ENCODE measurements around the gene LMF1. TPM values are rescaled to one million over a fixed set of nuclear protein-coding genes. Genes with fewer than 3 reads are reported as not detected.

Gene LMF1
- total and polyA plus RNA-seq, 2 donors, result 9.8 to 16.8 TPM

- Histone ChIP-seq H3K27ac (ENCODE audit: low read depth) (no peak overlapping the region), H3K36me3 (ENCODE audit: insufficient read depth) (no peaks in the 10 kb centered on the region), H3K4me1 (ENCODE audit: insufficient read depth) (no peaks in the 10 kb centered on the region), H3K4me3 (ENCODE audit: low read depth, low read length) (no peak overlapping the region)
- 81% methylated on average over 32 of the region's 32 CpGs for WGBS
- DNase-seq (ENCODE audit: extremely low spot score), result no peak
Measured at GRCh38 chr16:901715-902601, 68.8 kb downstream of the LMF1 start.

GRCh38 chr16:901149-901548, 69.6 kb downstream of the LMF1 start:
- Histone ChIP-seq H3K4me1 (ENCODE audit: insufficient read depth) (no peaks in the 10 kb centered on the region), H3K36me3 (ENCODE audit: insufficient read depth) (no peaks in the 10 kb centered on the region), H3K27ac (ENCODE audit: low read depth) (no peak overlapping the region), H3K4me3 (ENCODE audit: low read depth, low read length) (no peak overlapping the region)
- 78% methylated on average over 11 of the region's 11 CpGs for WGBS
- DNase-seq (ENCODE audit: extremely low spot score), result no peak

- Histone ChIP-seq H3K4me3 (ENCODE audit: low read depth, low read length) (no peak overlapping the region), H3K36me3 (ENCODE audit: insufficient read depth) (no peaks in the 10 kb centered on the region), H3K4me1 (ENCODE audit: insufficient read depth) (no peaks in the 10 kb centered on the region), H3K27ac (ENCODE audit: low read depth) (no peak overlapping the region)
- 97% methylated on average over 7 of the region's 7 CpGs for WGBS
- DNase-seq (ENCODE audit: extremely low spot score), result no peak
Measured at GRCh38 chr16:900211-900610, 70.6 kb downstream of the LMF1 start.

- no peak for DNase-seq (ENCODE audit: extremely low spot score)
- H3K27ac ChIP-seq (ENCODE audit: low read depth), result no peak overlapping the region
- H3K4me1 ChIP-seq (ENCODE audit: insufficient read depth), result no peaks in the 10 kb centered on the region
- H3K4me3 ChIP-seq (ENCODE audit: low read depth, low read length), result no peak overlapping the region
- H3K36me3 ChIP-seq (ENCODE audit: insufficient read depth), result no peaks in the 10 kb centered on the region
- 83% methylated on average over 24 of the region's 24 CpGs for WGBS
Measured at GRCh38 chr16:899683-900060, 71.1 kb downstream of the LMF1 start.

GRCh38 chr16:898761-899682, 71.8 kb downstream of the LMF1 start:
- Histone ChIP-seq H3K4me1 (ENCODE audit: insufficient read depth) (no peaks in the 10 kb centered on the region), H3K36me3 (ENCODE audit: insufficient read depth) (no peaks in the 10 kb centered on the region), H3K27ac (ENCODE audit: low read depth) (no peak overlapping the region), H3K4me3 (ENCODE audit: low read depth, low read length) (no peak overlapping the region)
- no peak for DNase-seq (ENCODE audit: extremely low spot score)
- 87% methylated on average over 39 of the region's 39 CpGs for WGBS

GRCh38 chr16:898216-898615, 72.6 kb downstream of the LMF1 start:
- Histone ChIP-seq H3K4me1 (ENCODE audit: insufficient read depth) (no peaks in the 10 kb centered on the region), H3K36me3 (ENCODE audit: insufficient read depth) (no peaks in the 10 kb centered on the region), H3K4me3 (ENCODE audit: low read depth, low read length) (no peak overlapping the region), H3K27ac (ENCODE audit: low read depth) (no peak overlapping the region)
- WGBS, result 89% methylated on average over 11 of the region's 11 CpGs
- no peak for DNase-seq (ENCODE audit: extremely low spot score)

GRCh38 chr16:897701-898100, 73.1 kb downstream of the LMF1 start:
- Histone ChIP-seq H3K4me1 (ENCODE audit: insufficient read depth) (no peaks in the 10 kb centered on the region), H3K4me3 (ENCODE audit: low read depth, low read length) (no peak overlapping the region), H3K27ac (ENCODE audit: low read depth) (no peak overlapping the region), H3K36me3 (ENCODE audit: insufficient read depth) (no peaks in the 10 kb centered on the region)
- no peak for DNase-seq (ENCODE audit: extremely low spot score)
- 87% methylated on average over 14 of the region's 14 CpGs for WGBS

- Histone ChIP-seq H3K4me3 (ENCODE audit: low read depth, low read length) (no peak overlapping the region), H3K36me3 (ENCODE audit: insufficient read depth) (no peaks in the 10 kb centered on the region), H3K27ac (ENCODE audit: low read depth) (no peak overlapping the region), H3K4me1 (ENCODE audit: insufficient read depth) (no peaks in the 10 kb centered on the region)
- 84% methylated on average over 18 of the region's 18 CpGs for WGBS
- no peak for DNase-seq (ENCODE audit: extremely low spot score)
Measured at GRCh38 chr16:897200-897543, 73.6 kb downstream of the LMF1 start.

GRCh38 chr16:896261-897199, 74.3 kb downstream of the LMF1 start:
- Histone ChIP-seq H3K4me3 (ENCODE audit: low read depth, low read length) (no peak overlapping the region), H3K36me3 (ENCODE audit: insufficient read depth) (no peaks in the 10 kb centered on the region), H3K4me1 (ENCODE audit: insufficient read depth) (no peaks in the 10 kb centered on the region), H3K27ac (ENCODE audit: low read depth) (no peak overlapping the region)
- 86% methylated on average over 33 of the region's 33 CpGs for WGBS
- DNase-seq (ENCODE audit: extremely low spot score), result no peak

GRCh38 chr16:895371-895770, 75.4 kb downstream of the LMF1 start:
- DNase-seq (ENCODE audit: extremely low spot score), result no peak
- Histone ChIP-seq H3K36me3 (ENCODE audit: insufficient read depth) (no peaks in the 10 kb centered on the region), H3K4me1 (ENCODE audit: insufficient read depth) (no peaks in the 10 kb centered on the region), H3K27ac (ENCODE audit: low read depth) (no peak overlapping the region), H3K4me3 (ENCODE audit: low read depth, low read length) (no peak overlapping the region)
- 73% methylated on average over 24 of the region's 24 CpGs for WGBS

GRCh38 chr16:894841-895240, 75.9 kb downstream of the LMF1 start:
- no peak for DNase-seq (ENCODE audit: extremely low spot score)
- no peak overlapping the region for H3K27ac ChIP-seq (ENCODE audit: low read depth)
- H3K36me3 ChIP-seq (ENCODE audit: insufficient read depth), result no peaks in the 10 kb centered on the region
- WGBS, result 88% methylated on average over 24 of the region's 24 CpGs
- H3K4me1 ChIP-seq (ENCODE audit: insufficient read depth), result no peaks in the 10 kb centered on the region
- no peak overlapping the region for H3K4me3 ChIP-seq (ENCODE audit: low read depth, low read length)

- H3K36me3 ChIP-seq (ENCODE audit: insufficient read depth), result no peaks in the 10 kb centered on the region
- no peak overlapping the region for H3K27ac ChIP-seq (ENCODE audit: low read depth)
- no peak overlapping the region for H3K4me3 ChIP-seq (ENCODE audit: low read depth, low read length)
- H3K4me1 ChIP-seq (ENCODE audit: insufficient read depth), result no peaks in the 10 kb centered on the region
- 84% methylated on average over 27 of the region's 27 CpGs for WGBS
- DNase-seq (ENCODE audit: extremely low spot score), result no peak
Measured at GRCh38 chr16:894136-894535, 76.6 kb downstream of the LMF1 start.

GRCh38 chr16:893360-893759, 77.4 kb downstream of the LMF1 start:
- H3K4me3 ChIP-seq (ENCODE audit: low read depth, low read length), result no peak overlapping the region
- H3K4me1 ChIP-seq (ENCODE audit: insufficient read depth), result no peaks in the 10 kb centered on the region
- no peak overlapping the region for H3K27ac ChIP-seq (ENCODE audit: low read depth)
- DNase-seq (ENCODE audit: extremely low spot score), result no peak
- H3K36me3 ChIP-seq (ENCODE audit: insufficient read depth), result no peaks in the 10 kb centered on the region
- WGBS, result 82% methylated on average over 18 of the region's 18 CpGs
